Duodenal mucosa (tissue), 2 donors: ENCODE measurements around the gene GPR18.

Source experiments
- H3K27ac ChIP-seq: one replicate; pipeline ENCODE4 v1.7.0; 2013; ENCODE audit warnings: low read depth, low read length
- H3K27me3 ChIP-seq, 2 donors: one replicate each; pipeline ENCODE4 v1.7.0; 2013; ENCODE audit warnings: low read length in 2 of 2, control low read depth in 1 of 2; ENCODE audit not compliant: insufficient read depth in 2 of 2, control insufficient read depth in 1 of 2
- H3K36me3 ChIP-seq, 2 donors: one replicate each; pipeline ENCODE4 v1.7.0; 2013; ENCODE audit warnings: low read length in 2 of 2, control low read depth in 1 of 2; ENCODE audit not compliant: insufficient read depth in 2 of 2, control insufficient read depth in 1 of 2
- H3K4me1 ChIP-seq, 2 donors: one replicate each; pipeline ENCODE4 v1.7.0; 2013; ENCODE audit warnings: low read length in 2 of 2, control low read depth in 1 of 2; ENCODE audit not compliant: insufficient read depth in 2 of 2, control insufficient read depth in 1 of 2
- H3K4me3 ChIP-seq, 2 donors: one replicate each; pipeline ENCODE4 v1.7.0; 2013; ENCODE audit warnings: low read length in 2 of 2, low read depth in 1 of 2
- H3K9ac ChIP-seq, 2 donors: one replicate each; pipeline ENCODE4 v1.7.0; 2013; ENCODE audit warnings: low read length in 2 of 2, low read depth in 1 of 2
- H3K9me3 ChIP-seq, 2 donors: one replicate each; pipeline ENCODE4 v1.7.0; 2013; ENCODE audit warnings: low read length in 2 of 2, control low read depth in 1 of 2; ENCODE audit not compliant: control insufficient read depth in 1 of 2

GPR18 gene

DNA sequence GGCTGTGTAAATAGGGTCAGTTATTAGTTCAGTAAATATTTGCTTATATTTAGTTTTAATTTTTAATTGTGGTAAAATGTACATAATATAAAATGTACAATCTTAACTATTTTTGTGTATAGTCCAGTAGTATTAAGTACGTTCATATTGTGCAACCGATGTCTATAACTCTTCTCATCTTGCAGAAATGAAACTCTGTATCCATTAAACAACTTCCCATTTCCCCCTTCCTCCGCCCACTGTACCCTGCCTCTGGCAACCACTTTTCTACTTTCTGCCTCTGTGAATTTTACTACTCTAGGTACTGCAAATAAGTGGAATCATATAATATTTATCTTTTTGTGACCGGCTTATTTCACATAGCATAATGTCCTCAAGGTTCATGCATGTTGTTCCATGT lies 33.1 kb downstream of the GPR18 start:
- Histone ChIP-seq H3K27me3 (no peaks in the 10 kb centered on the region), H3K9ac (no peak overlapping the region), H3K4me3 (no peak overlapping the region), H3K9me3 (no peaks in the 10 kb centered on the region), H3K4me1 (peaks cover 23 to 56% of the 10 kb centered on the region in 2 donors), H3K36me3 (peaks cover 0 to 7% of the 10 kb centered on the region in 2 donors), H3K27ac (no peak overlapping the region)

DNA sequence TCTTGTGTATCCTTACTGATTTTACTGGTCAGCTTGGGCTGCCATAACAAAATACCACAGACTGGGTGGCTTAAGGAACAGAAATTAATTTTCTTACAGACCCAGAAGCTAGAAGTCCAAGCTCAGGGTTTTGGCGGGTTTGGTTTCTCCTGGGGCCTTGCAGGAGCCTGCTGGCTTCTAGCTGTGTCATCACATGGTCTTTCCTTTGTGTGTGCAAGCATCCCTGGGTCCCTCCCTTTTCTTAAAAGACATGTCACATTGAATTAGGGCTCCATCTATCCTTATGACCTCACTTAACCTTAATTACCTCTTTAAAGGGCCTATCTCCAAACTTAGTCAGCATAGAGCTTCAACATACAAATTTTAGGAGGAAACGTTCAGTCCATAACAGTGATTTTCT lies 34.2 kb downstream of the GPR18 start:
- peaks cover 29 to 65% of the 10 kb centered on the region in 2 donors for H3K4me1 ChIP-seq
- no peak overlapping the region for H3K9ac ChIP-seq
- H3K27ac ChIP-seq: no peak overlapping the region
- H3K27me3 ChIP-seq: no peaks in the 10 kb centered on the region
- no peak overlapping the region for H3K4me3 ChIP-seq
- H3K36me3 ChIP-seq: peaks cover 0 to 7% of the 10 kb centered on the region in 2 donors
- H3K9me3 ChIP-seq: no peaks in the 10 kb centered on the region

DNA sequence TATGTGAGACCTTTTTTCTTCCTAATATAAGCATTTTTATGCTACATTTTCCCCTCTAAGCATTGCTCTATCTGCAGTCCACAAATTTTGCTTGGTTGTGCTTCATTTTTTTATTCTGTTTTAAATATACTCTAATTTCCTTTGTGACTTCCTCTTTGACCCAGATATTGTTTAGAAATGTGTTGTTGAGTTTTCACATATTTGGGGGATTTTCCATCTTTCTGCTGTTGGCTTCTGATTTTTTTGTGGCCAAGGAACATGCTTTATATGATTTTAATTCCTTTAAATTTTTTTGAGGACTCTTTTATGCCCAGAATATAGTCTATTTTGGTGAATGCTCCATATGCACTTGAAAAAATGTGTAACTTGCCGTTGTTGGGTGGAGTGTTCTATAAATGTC lies 34.6 kb downstream of the GPR18 start:
- peaks cover 29 to 63% of the 10 kb centered on the region in 2 donors for H3K4me1 ChIP-seq
- no peak overlapping the region for H3K27ac ChIP-seq
- H3K4me3 ChIP-seq: no peak overlapping the region
- no peak overlapping the region for H3K9ac ChIP-seq
- H3K36me3 ChIP-seq: peaks cover 0 to 7% of the 10 kb centered on the region in 2 donors
- no peaks in the 10 kb centered on the region for H3K9me3 ChIP-seq
- no peaks in the 10 kb centered on the region for H3K27me3 ChIP-seq

DNA sequence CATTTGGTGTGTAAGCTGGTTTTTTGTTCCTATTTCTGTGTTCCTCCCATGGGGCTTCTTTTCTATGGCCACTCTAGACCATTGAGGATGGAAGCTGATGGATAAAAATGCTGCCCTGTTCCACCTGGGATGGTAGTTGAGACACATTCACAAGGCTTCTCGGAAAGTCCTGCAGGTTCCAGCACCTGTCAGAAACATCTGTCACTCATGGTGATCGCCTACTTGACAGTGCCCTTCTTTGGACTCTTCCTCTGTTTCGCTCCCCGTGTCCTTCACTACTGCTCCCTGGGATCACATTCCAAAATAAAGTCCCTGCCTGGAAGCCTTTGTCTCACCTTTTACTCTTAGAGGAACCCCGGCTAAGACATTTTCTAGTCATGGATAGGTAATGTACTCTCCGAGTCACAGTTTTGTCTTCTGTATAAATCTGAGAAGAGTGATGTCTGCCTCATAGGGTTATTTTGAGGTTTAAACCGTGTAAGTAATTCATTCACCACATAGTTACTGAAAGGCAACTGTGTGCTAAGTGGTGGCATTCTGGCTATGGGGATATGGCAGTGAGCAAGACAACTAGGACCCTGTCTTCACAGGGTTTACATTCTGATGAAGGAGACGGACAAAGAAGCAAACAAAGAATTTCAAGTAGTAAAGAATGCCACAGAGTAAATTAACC lies 36.5 kb downstream of the GPR18 start:
- Histone ChIP-seq H3K4me3 (no peak overlapping the region), H3K4me1 (peaks cover 30 to 60% of the 10 kb centered on the region in 2 donors), H3K9ac (no peak overlapping the region), H3K27me3 (no peaks in the 10 kb centered on the region), H3K27ac (no peak overlapping the region), H3K9me3 (no peaks in the 10 kb centered on the region), H3K36me3 (peaks cover 0 to 7% of the 10 kb centered on the region in 2 donors)

DNA sequence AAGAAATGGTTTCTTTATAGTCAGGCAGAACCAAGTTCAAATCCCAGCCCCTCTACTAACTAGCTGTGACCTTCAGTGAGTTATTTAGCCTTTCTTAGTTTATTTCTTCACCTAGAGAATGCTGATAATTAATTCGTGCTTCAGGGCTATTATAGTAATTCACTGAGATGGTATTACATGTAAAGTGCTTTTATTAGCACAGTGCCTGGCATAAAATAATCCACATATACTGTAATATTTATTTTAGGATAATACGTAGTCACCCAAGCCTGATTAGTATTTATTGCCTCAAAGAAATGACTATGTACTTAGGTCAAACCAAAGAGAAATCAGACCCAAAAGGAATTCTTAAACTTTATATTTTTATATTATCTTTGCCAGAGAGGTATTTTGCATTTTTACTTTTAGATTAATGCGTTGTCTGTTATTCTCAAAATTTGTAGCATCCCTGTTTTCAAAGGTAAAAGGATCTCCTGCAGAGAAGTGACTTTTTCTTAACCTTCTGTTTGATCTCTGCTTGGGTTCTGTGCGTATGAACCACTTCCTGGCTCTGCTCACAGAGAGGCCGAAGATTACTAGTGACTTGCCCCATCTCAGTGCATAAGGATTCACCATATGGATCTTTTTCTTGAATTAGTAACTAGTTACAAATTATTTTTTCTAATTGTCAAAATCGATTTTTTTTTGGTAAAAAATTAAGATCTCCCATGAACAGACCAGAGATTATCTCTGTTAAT lies 37.8 kb downstream of the GPR18 start:
- Histone ChIP-seq H3K9me3 (no peaks in the 10 kb centered on the region), H3K4me3 (no peak overlapping the region), H3K4me1 (peaks cover 28 to 51% of the 10 kb centered on the region in 2 donors), H3K27ac (no peak overlapping the region), H3K27me3 (no peaks in the 10 kb centered on the region), H3K36me3 (peaks cover 4 to 7% of the 10 kb centered on the region in 2 donors), H3K9ac (no peak overlapping the region)

DNA sequence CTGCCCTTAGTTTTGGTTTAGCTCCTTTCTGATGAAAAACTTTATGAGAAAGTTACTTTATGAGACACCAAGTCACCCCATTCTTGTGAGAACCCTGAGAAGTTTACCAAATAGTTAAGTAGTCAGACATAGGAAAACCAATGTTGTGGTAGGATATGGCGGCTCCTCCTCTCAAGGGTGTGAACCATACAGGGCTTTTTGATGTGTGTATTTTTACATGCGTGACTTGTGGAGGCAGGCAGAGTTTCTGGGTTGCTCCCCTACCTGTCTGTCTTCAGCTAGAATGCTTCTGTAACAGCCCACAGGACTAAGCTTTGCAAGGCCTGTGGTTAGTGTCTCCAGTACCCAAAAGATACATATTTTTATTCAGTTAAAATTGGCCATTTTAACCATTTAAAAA lies 39.2 kb downstream of the GPR18 start:
- peaks cover 24 to 51% of the 10 kb centered on the region in 2 donors for H3K4me1 ChIP-seq

DNA sequence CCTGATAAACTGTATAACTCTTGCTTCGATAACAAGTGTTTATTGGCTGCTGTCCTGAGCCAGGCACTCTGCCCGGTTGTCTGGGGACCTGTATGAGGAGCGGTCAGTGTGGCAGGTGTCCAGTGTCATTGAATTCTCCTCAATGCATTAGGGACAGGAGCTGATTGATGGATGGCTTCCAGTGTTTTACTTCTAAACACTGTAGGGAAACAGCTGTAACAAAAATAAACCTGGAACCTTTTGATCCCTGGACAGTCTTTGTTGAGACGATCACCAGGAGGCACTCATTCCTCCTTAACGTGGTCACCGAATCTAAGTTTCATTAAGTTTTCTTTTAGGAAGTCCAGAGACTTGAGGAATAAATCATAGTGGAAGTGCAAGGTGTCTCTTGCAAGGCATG lies 39.6 kb downstream of the GPR18 start:
- Histone ChIP-seq H3K4me1 (peaks cover 19 to 46% of the 10 kb centered on the region in 2 donors), H3K9ac (no peak overlapping the region), H3K4me3 (no peak overlapping the region)

More for the DNA sequence above, 39.2 kb downstream of the GPR18 start:
- Histone ChIP-seq H3K4me3 (no peak overlapping the region), H3K9ac (no peak overlapping the region), H3K36me3 (peaks cover 6 to 7% of the 10 kb centered on the region in 2 donors), H3K9me3 (no peaks in the 10 kb centered on the region), H3K27ac (no peak overlapping the region), H3K27me3 (no peaks in the 10 kb centered on the region)

DNA sequence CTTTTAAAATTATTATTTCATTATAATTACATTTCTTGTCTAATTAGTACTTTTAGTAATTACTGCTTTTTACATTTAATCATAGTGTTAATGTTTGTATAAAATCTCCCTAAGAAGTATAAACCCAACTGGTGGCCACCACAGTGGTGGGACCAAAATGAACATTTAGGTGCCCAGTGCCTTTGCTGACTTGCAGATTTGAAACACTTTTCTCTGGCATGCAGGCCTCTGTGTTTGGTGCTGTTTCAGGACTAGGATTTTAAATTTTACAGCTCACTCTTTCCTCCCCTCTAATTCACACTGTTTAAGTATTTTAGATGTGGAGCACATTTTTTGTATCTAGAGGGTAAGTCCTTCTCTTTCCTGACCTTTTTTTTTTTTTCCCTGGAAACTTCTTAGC lies 40.1 kb downstream of the GPR18 start:
- Histone ChIP-seq H3K4me1 (peaks cover 19 to 42% of the 10 kb centered on the region in 2 donors), H3K9ac (no peak overlapping the region), H3K27me3 (no peaks in the 10 kb centered on the region), H3K9me3 (no peaks in the 10 kb centered on the region), H3K27ac (no peak overlapping the region), H3K36me3 (peaks cover 6 to 7% of the 10 kb centered on the region in 2 donors), H3K4me3 (no peak overlapping the region)

More for the DNA sequence above, 39.6 kb downstream of the GPR18 start:
- Histone ChIP-seq H3K36me3 (peaks cover 6 to 7% of the 10 kb centered on the region in 2 donors), H3K27ac (no peak overlapping the region), H3K9me3 (no peaks in the 10 kb centered on the region), H3K27me3 (no peaks in the 10 kb centered on the region)

DNA sequence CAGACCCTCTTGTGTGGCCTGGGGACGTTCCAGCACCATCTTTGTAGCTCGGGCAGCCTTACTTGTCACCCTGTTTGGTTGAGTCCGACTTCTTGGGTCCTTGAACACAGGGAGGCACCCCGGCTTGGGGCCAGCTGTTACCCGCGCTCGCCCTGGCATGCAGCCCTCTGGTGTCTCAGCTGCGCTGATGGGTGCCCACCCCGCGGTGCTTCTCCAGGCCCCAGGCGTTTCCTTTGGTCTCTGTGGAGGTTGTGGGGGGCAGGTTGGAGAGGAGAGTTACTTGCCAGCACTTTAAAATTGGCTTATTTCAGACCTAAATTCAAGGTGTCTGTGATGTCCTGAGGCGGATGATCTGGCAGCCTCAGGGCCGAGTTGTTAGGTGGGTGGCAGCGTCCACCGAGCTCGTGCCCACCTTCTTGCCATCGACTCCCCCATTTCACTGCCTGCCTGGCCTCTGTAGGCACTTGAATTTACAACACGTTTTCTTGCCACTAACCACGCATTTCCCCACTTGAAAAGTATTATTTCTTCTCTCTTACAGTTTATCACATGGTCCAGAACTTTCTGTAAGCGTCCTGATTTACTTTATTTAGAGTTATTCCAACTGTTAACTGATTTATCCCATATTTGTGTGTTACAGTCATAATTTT lies 40.6 kb downstream of the GPR18 start:
- Histone ChIP-seq H3K27me3 (no peaks in the 10 kb centered on the region), H3K27ac (no peak overlapping the region), H3K4me3 (no peak overlapping the region), H3K9me3 (no peaks in the 10 kb centered on the region), H3K36me3 (peaks cover 6 to 7% of the 10 kb centered on the region in 2 donors), H3K4me1 (peaks cover 19 to 37% of the 10 kb centered on the region in 2 donors), H3K9ac (no peak overlapping the region)
